Measurements from ENCODE around the gene MYOM3. TPM values are rescaled to one million over a fixed set of nuclear protein-coding genes. Genes with fewer than 3 reads are reported as not detected.

MYOM3 gene
- total RNA-seq, 1 experiment from 2014 or later, result 0.42 TPM

- Mint-ChIP-seq H3K4me3 (ENCODE audit: low read depth, unreplicated experiment) (no peak overlapping the region), H3K27ac (ENCODE audit: unreplicated experiment) (peak overlapping the region; percentile 40), H3K36me3 (ENCODE audit: insufficient read depth, unreplicated experiment) (peaks cover 18% of the 10 kb centered on the region), H3K27me3 (ENCODE audit: unreplicated experiment) (no peaks in the 10 kb centered on the region), H3K4me1 (ENCODE audit: low read depth, unreplicated experiment) (peaks cover 30% of the 10 kb centered on the region), H3K9me3 (ENCODE audit: low read depth, unreplicated experiment) (no peaks in the 10 kb centered on the region)
- TF ChIP-seq, protein P1, sequence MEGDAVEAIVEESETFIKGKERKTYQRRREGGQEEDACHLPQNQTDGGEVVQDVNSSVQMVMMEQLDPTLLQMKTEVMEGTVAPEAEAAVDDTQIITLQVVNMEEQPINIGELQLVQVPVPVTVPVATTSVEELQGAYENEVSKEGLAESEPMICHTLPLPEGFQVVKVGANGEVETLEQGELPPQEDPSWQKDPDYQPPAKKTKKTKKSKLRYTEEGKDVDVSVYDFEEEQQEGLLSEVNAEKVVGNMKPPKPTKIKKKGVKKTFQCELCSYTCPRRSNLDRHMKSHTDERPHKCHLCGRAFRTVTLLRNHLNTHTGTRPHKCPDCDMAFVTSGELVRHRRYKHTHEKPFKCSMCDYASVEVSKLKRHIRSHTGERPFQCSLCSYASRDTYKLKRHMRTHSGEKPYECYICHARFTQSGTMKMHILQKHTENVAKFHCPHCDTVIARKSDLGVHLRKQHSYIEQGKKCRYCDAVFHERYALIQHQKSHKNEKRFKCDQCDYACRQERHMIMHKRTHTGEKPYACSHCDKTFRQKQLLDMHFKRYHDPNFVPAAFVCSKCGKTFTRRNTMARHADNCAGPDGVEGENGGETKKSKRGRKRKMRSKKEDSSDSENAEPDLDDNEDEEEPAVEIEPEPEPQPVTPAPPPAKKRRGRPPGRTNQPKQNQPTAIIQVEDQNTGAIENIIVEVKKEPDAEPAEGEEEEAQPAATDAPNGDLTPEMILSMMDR (IDR thresholded peaks at IDR 0.05; ENCODE audit: unreplicated experiment), result no peak
- peak; percentile 56 for DNase-seq
- BruUV-seq (replicated peaks), result no TSS peak
- intact Hi-C loops (cut with micrococcal nuclease; ENCODE audit: unreplicated experiment), result no loop called here
- CTCF ChIA-PET, result interaction anchor here (0.7 kb wide), 1 partner anchor 56 kb away, joined by 3 read pairs; no protein-coding TSS in a partner anchor
Measured at GRCh38 chr1:24022581-24023361, 89.2 kb downstream of the MYOM3 start.

DNA sequence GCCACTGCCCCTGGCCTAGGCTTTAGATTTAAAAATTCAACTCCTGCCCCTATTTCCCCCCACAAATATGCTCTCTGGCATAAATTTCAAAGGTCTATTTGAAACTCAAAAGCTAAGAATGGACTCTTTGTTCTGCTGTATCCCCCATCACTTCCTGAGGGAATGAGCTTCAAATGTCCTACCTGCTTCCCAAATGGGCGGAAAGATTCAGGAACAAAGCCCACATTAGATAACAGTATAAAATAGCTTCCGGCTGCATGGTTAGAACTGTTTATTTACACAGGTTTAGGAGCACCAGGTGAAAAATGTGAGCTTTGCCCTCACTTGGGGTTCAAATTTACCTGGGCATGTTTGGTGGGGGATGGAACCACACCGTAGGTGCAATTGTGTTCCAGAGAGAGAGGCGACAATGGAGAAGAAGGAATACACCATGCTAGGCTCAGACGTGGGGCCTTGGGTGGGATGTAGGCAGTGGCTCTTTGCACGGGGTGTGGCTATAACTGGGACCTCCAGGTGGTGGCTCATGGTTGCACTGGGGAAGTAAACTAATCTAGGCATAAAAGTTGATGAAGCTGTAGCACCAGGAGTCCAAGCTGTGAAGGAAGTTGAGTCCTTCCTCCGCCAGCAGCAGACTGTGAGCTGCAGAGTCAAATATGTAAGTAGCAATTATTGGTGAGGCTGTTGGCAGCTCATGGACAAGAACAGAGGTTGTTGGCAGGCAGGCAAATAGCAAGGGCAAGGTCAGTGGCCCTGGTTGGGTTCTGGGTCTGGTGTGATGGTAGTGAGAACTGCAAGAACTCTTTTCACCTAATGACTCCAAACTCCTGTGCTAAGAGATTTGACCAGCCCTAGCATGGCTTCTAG lies 90.3 kb downstream of the MYOM3 start:
- no TSS peak for BruUV-seq (replicated peaks)
- CTCF ChIA-PET, result no interaction called here

GRCh38 chr1:24020470-24020869 lies 91.5 kb downstream of the MYOM3 start:
- Mint-ChIP-seq H3K27ac (ENCODE audit: unreplicated experiment) (no peak overlapping the region), H3K4me1 (ENCODE audit: low read depth, unreplicated experiment) (peaks cover 36% of the 10 kb centered on the region), H3K27me3 (ENCODE audit: unreplicated experiment) (no peaks in the 10 kb centered on the region), H3K36me3 (ENCODE audit: insufficient read depth, unreplicated experiment) (peaks cover 18% of the 10 kb centered on the region), H3K4me3 (ENCODE audit: low read depth, unreplicated experiment) (no peak overlapping the region), H3K9me3 (ENCODE audit: low read depth, unreplicated experiment) (no peaks in the 10 kb centered on the region)
- TF ChIP-seq, protein P1 (IDR thresholded peaks at IDR 0.05; ENCODE audit: unreplicated experiment), result no peak
- CTCF ChIA-PET, result no interaction called here
- intact Hi-C loops (cut with micrococcal nuclease; ENCODE audit: unreplicated experiment), result no loop called here
- BruUV-seq (replicated peaks), result no TSS peak
- no peak for DNase-seq

More for the DNA sequence above, 90.3 kb downstream of the MYOM3 start:
- Mint-ChIP-seq H3K36me3 (ENCODE audit: insufficient read depth, unreplicated experiment) (peaks cover 18% of the 10 kb centered on the region), H3K27me3 (ENCODE audit: unreplicated experiment) (no peaks in the 10 kb centered on the region), H3K9me3 (ENCODE audit: low read depth, unreplicated experiment) (no peaks in the 10 kb centered on the region), H3K4me3 (ENCODE audit: low read depth, unreplicated experiment) (peak overlapping the region; percentile 2), H3K4me1 (ENCODE audit: low read depth, unreplicated experiment) (peaks cover 36% of the 10 kb centered on the region), H3K27ac (ENCODE audit: unreplicated experiment) (peak overlapping the region; percentile 70)
- DNase-seq, result no peak
- TF ChIP-seq, protein P1 (IDR thresholded peaks at IDR 0.05; ENCODE audit: unreplicated experiment), result no peak
- intact Hi-C loops (cut with micrococcal nuclease; ENCODE audit: unreplicated experiment), result no loop called here

- intact Hi-C loops (cut with micrococcal nuclease; ENCODE audit: unreplicated experiment), result no loop called here
- no peak for DNase-seq
- CTCF ChIA-PET, result no interaction called here
- no TSS peak for BruUV-seq (replicated peaks)
- Mint-ChIP-seq H3K27ac (ENCODE audit: unreplicated experiment) (no peak overlapping the region), H3K9me3 (ENCODE audit: low read depth, unreplicated experiment) (no peaks in the 10 kb centered on the region), H3K4me1 (ENCODE audit: low read depth, unreplicated experiment) (peaks cover 36% of the 10 kb centered on the region), H3K27me3 (ENCODE audit: unreplicated experiment) (no peaks in the 10 kb centered on the region), H3K36me3 (ENCODE audit: insufficient read depth, unreplicated experiment) (peaks cover 18% of the 10 kb centered on the region), H3K4me3 (ENCODE audit: low read depth, unreplicated experiment) (no peak overlapping the region)
- TF ChIP-seq, protein P1 (IDR thresholded peaks at IDR 0.05; ENCODE audit: unreplicated experiment), result no peak
Measured at GRCh38 chr1:24020025-24020424, 91.9 kb downstream of the MYOM3 start.

All from Calu3 (cell line).